ENCODE results near the gene STK24. TPM values are rescaled to one million over a fixed set of nuclear protein-coding genes. Genes with fewer than 3 reads are reported as not detected.

Gene STK24
- total RNA-seq, 4 donors from 2014 or later, result 100 to 133 (median 124) TPM

- no peak for TF ChIP-seq CTCF (IDR thresholded peaks at IDR 0.05; ENCODE audit: low read depth)
Measured at GRCh38 chr13:98585946-98586345, 9.0 kb upstream of the STK24 start.

- TF ChIP-seq CTCF (IDR thresholded peaks at IDR 0.05; ENCODE audit: low read depth), result no peak
Measured at GRCh38 chr13:98585398-98585754, 8.5 kb upstream of the STK24 start.

- no peak for TF ChIP-seq CTCF (IDR thresholded peaks at IDR 0.05; ENCODE audit: low read depth)
Measured at GRCh38 chr13:98584668-98585397, 7.9 kb upstream of the STK24 start.

DNA sequence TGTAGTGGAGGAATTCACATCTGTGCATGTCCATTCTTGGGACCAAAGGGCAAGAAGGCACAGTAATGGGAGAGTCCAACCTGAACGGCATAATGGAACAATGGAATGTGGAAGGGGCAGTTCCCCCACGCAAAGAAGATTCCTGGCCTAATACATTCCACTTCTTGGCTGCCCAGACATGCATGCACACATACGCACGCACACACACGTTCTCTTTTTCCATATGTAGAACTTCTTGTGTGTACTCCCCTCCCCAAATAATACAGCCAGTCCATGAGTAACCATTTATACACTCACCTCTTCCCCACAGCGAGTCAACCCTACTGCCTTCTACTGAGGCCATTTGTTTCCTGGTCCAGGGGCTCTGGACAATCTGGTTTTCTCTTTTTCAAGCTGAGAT lies 6.0 kb upstream of the STK24 start:
- no peak for TF ChIP-seq CTCF (IDR thresholded peaks at IDR 0.05; ENCODE audit: low read depth)

DNA sequence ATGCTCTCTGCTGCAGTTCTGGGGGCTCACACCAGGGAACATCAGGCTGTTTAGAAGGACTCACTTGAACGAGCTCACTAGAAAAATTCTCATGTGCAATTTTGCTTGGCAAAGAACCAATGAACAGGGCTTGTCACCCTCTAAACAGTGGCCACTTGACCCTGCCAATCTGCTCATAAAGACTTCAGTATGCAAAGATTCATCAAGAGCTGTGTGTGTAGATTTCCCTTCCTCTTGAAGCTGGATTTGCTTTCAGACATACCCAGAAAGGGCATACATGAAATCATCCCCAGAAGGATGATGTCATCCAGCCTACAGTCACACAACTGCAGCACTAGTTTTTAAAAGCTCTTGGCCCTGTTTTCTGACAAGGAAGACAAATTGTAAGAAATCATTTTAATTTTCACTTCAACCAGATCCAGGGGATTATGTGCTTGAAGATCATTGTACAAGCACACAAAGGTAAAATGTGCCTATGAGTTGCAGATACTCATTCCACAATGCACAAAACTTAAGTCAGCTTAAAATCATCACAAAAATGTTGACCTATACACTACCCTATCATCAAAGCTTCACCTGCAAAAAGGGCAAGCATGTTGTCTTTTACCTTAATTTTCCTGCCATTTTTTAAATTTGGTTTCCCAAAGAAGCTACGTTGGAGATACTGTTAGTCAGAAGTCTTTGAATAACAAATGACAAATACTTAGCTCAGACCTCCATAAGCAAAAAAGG lies 5.2 kb upstream of the STK24 start:
- no peak for TF ChIP-seq CTCF (IDR thresholded peaks at IDR 0.05; ENCODE audit: low read depth)

GRCh38 chr13:98581381-98581780 lies 4.5 kb upstream of the STK24 start:
- TF ChIP-seq CTCF (IDR thresholded peaks at IDR 0.05; ENCODE audit: low read depth), result no peak

GRCh38 chr13:98580420-98580819 lies 3.5 kb upstream of the STK24 start:
- TF ChIP-seq CTCF (IDR thresholded peaks at IDR 0.05; ENCODE audit: low read depth), result no peak

All from subcutaneous adipose tissue (tissue), 4 donors.